GM12864 (cell line): ENCODE results near the gene SMYD3.

Experiments used
- DNase-seq: peaks from one replicate; pipeline ENCODE4 v3.0.0-alpha.2; 2011; ENCODE audit warnings: low read depth
- H3K4me3 ChIP-seq: 2 replicates; pipeline ENCODE4 v1.5.1; 2011; ENCODE audit warnings: mild to moderate bottlenecking, low read depth, low read length, control low read depth
- CTCF ChIP-seq: IDR thresholded peaks from 2 replicates; pipeline ENCODE4 v1.5.1; 2011; ENCODE audit warnings: low read depth, mild to moderate bottlenecking, moderate library complexity, low read length, control low read depth, inconsistent platforms; ENCODE audit errors: missing control alignments

The SMYD3 gene

GRCh38 chr1:246425139-246425794, 81.8 kb downstream of the SMYD3 start:
- no peak for TF ChIP-seq CTCF
- no peak for DNase-seq
- no peak overlapping the region for H3K4me3 ChIP-seq

DNA sequence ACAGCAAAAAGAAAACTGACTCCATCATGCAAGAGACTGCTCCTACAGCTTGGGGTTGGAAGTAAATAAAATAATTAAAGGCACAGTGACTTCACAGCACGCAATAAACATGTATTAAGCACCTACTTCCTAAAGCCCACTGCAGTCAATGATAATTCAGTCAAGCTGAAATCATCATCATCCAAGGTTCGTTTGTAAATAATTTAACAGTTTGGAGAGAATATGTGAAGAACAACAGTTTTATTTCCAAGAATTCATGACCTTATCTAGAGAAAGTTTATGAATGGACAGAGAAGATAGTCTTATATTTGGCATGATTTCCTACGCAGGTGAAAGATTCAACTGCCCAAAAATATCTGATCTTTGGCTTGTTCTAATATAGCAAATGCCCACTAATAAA, 86.8 kb downstream of the SMYD3 start:
- no peak overlapping the region for H3K4me3 ChIP-seq
- no peak for DNase-seq
- TF ChIP-seq CTCF = no peak

DNA sequence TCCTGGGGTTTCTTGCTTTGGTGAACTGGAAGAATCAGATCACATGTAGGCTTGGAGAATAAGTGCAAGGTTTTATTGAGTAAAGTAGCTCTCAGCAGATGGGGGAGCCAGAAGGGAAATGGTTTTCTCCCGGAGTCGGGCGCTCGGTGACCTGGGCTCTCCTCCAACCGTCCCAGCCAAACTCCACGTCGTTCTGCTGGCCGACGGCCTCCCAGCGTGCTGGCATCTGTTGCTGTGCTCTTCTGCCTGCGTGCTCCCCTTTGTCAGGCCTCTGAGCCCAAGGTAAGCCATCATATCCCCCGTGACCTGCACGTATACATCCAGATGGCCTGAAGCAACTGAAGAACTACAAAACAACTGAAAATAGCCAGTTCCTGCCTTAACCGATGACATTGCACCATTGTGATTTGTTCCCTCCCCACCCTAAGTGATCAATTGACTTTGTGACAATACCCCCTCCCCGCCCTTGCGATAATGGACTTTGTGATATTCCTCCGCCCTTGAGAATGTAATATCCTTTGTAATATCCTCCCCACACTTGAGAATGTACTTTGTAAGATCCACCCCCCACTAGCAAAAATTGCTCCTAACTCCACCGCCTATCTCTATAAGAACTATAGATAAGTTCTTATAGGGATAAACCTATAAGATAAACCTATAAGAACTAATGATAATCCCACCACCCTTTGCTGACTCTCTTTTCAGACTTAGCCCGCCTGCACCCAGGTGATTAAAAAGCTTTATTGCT, 88.3 kb downstream of the SMYD3 start:
- no peak for DNase-seq
- no peak overlapping the region for H3K4me3 ChIP-seq
- TF ChIP-seq CTCF = no peak

DNA sequence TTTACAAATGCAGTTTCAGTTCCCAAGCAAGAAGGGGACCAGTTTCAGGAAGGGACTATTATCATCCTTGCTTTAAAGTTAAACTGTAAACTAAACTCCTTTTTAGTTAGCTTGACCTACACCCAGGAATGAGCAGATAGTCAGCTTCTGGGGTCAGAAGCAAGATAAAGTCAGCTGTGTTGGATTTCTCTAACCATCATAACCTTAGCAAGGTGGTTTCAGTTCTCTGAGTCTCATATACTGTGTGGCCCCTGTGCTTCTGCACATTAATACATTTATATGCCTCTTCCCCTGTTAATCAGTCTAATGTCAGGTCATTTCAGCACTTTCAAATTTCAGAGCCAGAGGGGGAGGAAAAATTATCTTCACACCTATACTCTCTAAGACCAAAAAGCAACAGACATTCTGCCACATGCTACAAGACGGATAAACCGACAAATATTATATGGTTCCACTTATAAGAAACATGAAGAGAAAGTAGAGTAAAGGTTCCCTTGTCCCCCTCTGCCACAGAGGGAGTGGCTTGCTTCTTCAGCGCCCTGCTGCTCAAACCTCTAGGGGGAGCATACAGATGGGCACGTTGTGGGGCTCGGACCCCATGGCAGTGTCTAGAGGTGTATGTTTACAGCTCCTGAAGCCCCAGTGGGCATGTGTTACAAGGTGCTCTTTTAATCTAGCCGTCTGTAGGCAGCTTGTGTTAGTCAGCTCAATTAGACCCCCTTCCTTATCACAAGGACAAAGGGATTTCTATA, 89.1 kb downstream of the SMYD3 start:
- no peak for TF ChIP-seq CTCF
- no peak for DNase-seq
- no peak overlapping the region for H3K4me3 ChIP-seq

- no peak for TF ChIP-seq CTCF
- DNase-seq = no peak
- H3K4me3 ChIP-seq = no peak overlapping the region
Measured at GRCh38 chr1:246417152-246417812, 89.8 kb downstream of the SMYD3 start.

- TF ChIP-seq CTCF = no peak
Measured at GRCh38 chr1:246416261-246416660, 90.8 kb downstream of the SMYD3 start.

More at GRCh38 chr1:246416261-246416660, 90.8 kb downstream of the SMYD3 start:
- H3K4me3 ChIP-seq = no peak overlapping the region
- no peak for DNase-seq
